Colonic mucosa (tissue), 4 donors: ENCODE measurements around the gene PPP1R9B. TPM values are rescaled to one million over a fixed set of nuclear protein-coding genes. Genes with fewer than 3 reads are reported as not detected.

Experiments
- DNase-seq: peaks from one replicate; pipeline ENCODE4 v3.0.0-alpha.2; 2020
- H3K27ac ChIP-seq: fragments of 200-600 bp; one replicate; pipeline ENCODE4 v1.8.0; 2021
- H3K27me3 ChIP-seq: fragments of 200-600 bp; one replicate; pipeline ENCODE4 v1.8.0; 2021
- H3K36me3 ChIP-seq: fragments of 200-600 bp; one replicate; pipeline ENCODE4 v1.8.0; 2021
- H3K4me1 ChIP-seq: fragments of 200-600 bp; one replicate; pipeline ENCODE4 v1.8.0; 2021; ENCODE audit warnings: mild to moderate bottlenecking
- H3K4me3 ChIP-seq: fragments of 200-600 bp; one replicate; pipeline ENCODE4 v1.8.0; 2021
- H3K9ac ChIP-seq, 2 donors: one replicate each; pipeline ENCODE4 v1.7.0; 2013; ENCODE audit warnings: control low read depth in 2 of 2, low read depth in 2 of 2, low read length in 2 of 2
- H3K9me3 ChIP-seq: fragments of 200-600 bp; one replicate; pipeline ENCODE4 v1.8.0; 2021
- intact Hi-C: fragments of 100-400 bp; cut with DNase I; formaldehyde crosslinking; loops from one replicate; pipeline ENCODE4 v1.14.1; 2022
- total RNA-seq, 2 donors: library from RNA; stranded (reverse); fragmentation: NEBNext Ultra II Directional in 1 of 2; extraction: Animal tissue kit (Norgen Biotek cat#: 25700) in 1 of 2; gene quantifications; one replicate each; pipeline ENCODE4 v1.2.1, GENCODE V29; 2021
- TF ChIP-seq, protein P1 (sequence below): fragments of 200-600 bp; IDR thresholded peaks from one replicate; pipeline ENCODE4 v1.8.0; 2022; ENCODE audit warnings: antibody characterized with exemption, mild to moderate bottlenecking
- donor health status: healthy.
- donor health status: DM: no; HTN: no; CAD: no.
- donor health status: DM: no; HTN: no; CAD: no.

PPP1R9B gene
- total RNA-seq, 2 donors from 2014 or later = 36.6 to 43.2 TPM

DNA sequence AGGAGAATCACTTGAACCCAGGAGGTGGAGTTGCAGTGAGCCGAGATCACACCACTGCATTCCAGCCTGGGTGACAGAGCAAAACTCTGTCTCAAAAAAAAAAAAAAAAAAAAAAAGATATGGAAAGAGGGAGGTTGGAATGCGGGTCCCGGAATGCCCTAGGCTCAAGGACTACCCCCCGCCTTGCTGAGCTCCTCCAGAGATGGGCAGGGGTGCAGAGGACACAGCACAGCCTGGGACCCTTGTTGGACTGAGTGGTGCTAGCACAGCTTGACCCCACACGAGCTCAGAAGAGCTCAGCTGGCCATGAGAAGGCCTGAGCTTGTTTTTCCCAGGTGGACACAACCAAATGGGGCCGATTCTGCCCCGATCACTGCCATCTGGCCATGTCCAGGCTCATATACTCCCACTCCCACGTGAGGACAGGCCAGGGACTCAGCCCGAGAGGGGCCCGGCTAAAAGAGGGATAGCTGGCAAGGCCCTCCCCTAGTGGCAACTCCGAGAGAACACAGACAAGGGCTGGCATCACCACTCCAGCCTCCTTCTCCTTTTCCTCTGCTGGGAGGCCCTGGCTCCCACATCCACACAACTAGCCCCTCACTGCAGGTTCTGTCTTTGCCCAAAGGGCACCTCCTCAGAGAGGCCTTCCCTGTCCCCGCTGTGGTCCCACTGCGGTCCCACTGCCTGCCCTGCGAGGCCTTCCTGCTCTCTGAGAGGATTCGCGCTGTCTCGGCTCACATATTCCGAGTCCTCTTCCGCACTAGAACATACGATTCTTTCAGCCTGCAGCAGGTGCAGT, 26.3 kb upstream of the PPP1R9B start:
- TF ChIP-seq, protein P1, sequence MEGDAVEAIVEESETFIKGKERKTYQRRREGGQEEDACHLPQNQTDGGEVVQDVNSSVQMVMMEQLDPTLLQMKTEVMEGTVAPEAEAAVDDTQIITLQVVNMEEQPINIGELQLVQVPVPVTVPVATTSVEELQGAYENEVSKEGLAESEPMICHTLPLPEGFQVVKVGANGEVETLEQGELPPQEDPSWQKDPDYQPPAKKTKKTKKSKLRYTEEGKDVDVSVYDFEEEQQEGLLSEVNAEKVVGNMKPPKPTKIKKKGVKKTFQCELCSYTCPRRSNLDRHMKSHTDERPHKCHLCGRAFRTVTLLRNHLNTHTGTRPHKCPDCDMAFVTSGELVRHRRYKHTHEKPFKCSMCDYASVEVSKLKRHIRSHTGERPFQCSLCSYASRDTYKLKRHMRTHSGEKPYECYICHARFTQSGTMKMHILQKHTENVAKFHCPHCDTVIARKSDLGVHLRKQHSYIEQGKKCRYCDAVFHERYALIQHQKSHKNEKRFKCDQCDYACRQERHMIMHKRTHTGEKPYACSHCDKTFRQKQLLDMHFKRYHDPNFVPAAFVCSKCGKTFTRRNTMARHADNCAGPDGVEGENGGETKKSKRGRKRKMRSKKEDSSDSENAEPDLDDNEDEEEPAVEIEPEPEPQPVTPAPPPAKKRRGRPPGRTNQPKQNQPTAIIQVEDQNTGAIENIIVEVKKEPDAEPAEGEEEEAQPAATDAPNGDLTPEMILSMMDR = no peak
- Histone ChIP-seq H3K27ac (no peak overlapping the region), H3K27me3 (no peaks in the 10 kb centered on the region), H3K9ac (no peak overlapping the region), H3K4me3 (no peak overlapping the region), H3K36me3 (no peaks in the 10 kb centered on the region), H3K4me1 (peaks cover 6% of the 10 kb centered on the region), H3K9me3 (no peaks in the 10 kb centered on the region)
- no peak for DNase-seq
- intact Hi-C loops = no loop called here

DNA sequence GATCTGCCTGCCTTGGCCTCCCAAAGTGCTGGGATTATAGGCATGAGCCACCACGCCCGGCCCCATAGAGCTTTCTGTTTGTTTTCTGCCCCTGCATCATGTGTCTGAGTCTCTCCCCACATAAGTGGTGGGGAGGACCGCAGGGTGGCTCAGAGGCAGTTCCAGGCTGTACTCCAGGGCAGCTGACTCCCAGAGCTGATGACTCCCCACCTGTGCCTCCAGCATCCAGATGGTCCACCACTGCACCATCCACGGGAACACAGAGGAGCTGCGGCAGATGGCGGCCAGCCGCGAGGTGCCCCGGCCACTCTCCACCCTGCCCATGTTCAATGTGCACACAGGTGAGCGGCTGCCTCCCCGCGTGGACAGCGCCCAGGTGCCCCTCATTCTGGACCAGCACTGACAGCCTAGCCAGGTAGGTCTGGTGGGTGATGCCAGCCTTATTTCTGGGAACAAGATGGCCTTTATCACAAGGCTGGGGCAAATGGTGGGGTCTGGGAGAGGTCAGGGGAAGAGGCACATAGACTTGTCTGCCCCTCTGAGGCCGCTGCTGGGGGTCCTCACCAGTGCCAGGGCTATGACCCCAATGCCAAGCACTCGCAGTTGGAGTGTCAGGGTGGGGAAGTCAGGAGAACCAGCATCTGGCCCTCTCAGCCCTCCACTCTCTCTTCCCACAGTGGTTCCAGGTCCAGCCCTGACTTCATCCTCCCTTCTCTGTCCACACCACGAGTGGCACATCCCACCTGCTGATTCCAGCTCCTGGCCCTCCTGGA, 24.7 kb upstream of the PPP1R9B start:
- Histone ChIP-seq H3K4me1 (peaks cover 6% of the 10 kb centered on the region), H3K27ac (no peak overlapping the region), H3K9ac (no peak overlapping the region), H3K27me3 (no peaks in the 10 kb centered on the region), H3K4me3 (no peak overlapping the region), H3K36me3 (no peaks in the 10 kb centered on the region), H3K9me3 (no peaks in the 10 kb centered on the region)
- TF ChIP-seq, protein P1 = no peak
- DNase-seq = no peak
- intact Hi-C loops = no loop called here

DNA sequence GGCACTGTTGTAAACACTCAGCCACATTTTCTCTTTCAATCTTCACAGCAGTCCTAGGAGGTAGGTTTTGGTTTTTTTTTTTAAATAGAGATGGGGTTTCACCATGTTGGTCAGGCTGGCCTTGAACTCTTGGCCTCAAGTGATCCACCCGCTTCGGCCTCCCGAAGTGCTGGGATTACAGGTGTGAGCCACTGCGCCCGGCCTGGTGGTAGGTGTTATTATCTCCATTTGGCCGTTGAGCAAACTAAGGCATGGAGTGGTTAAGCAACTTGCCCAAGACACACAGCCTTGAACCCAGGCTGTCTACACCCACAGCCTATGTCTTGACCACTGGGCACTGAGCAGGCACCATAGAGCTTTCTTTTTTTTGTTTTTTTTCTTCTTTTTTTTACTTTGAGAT, 24.0 kb upstream of the PPP1R9B start:
- peaks cover 6% of the 10 kb centered on the region for H3K4me1 ChIP-seq
- no peaks in the 10 kb centered on the region for H3K27me3 ChIP-seq
- no peak overlapping the region for H3K27ac ChIP-seq
- TF ChIP-seq, protein P1 = no peak
- no peaks in the 10 kb centered on the region for H3K36me3 ChIP-seq
- no peaks in the 10 kb centered on the region for H3K9me3 ChIP-seq
- intact Hi-C loops = no loop called here
- no peak for DNase-seq
- H3K4me3 ChIP-seq = no peak overlapping the region
- H3K9ac ChIP-seq = no peak overlapping the region

DNA sequence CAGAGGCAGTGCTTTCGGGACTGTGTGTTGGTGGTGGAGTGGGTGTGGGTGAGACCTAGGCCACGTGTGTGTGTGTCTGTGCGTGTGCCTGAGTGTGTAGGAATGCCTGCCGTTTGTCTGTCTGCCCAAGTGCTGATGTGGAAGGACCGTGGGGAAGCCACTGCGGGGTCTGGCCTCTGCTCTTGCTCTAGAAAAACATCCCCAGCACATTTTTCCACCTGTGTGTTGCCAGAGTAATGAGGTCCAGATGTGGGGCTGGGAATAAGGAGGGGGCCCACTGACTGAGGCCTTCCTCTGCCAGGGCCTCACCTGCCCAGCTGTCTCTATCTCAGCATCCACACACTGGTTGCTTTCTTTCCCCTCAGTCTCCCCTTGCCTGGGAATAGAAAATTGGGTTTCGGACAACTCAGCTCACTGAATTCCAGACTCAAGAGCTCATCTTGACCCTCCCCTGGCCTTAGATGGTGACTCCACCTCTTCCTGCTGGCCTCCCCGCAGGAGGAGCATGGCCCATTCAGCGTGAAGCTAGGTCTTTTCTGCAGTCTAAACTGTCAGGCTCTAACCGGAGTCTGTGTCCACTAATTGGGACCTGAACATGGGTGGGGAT, 23.0 kb upstream of the PPP1R9B start:
- Histone ChIP-seq H3K9me3 (no peaks in the 10 kb centered on the region), H3K9ac (no peak overlapping the region), H3K36me3 (no peaks in the 10 kb centered on the region), H3K27me3 (no peaks in the 10 kb centered on the region), H3K27ac (no peak overlapping the region), H3K4me1 (peaks cover 6% of the 10 kb centered on the region), H3K4me3 (no peak overlapping the region)
- no peak for DNase-seq
- TF ChIP-seq, protein P1 = no peak
- intact Hi-C loops = no loop called here

DNA sequence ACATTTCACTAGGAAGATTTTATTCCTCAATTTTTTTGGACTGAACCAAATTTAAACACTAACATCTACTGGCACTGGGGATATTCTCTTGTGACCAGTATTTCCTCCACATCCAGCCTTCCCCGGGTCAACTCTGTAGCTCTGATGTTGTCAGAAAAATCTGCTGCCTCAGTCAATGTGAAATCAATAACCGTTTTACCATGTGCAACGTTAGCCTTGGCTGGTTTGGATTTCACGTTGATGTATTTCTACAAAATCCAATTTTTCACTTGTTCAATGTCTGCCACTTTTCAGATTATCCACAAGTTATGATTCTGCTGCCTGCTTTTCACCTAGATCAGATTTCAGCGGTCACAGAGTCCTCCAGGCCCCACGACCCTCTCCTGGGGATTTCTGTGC, 22.5 kb upstream of the PPP1R9B start:
- peaks cover 4% of the 10 kb centered on the region for H3K4me1 ChIP-seq
- no peaks in the 10 kb centered on the region for H3K36me3 ChIP-seq
- H3K4me3 ChIP-seq = no peak overlapping the region
- intact Hi-C loops = no loop called here
- H3K9me3 ChIP-seq = no peaks in the 10 kb centered on the region
- no peak overlapping the region for H3K9ac ChIP-seq
- no peaks in the 10 kb centered on the region for H3K27me3 ChIP-seq
- DNase-seq = no peak
- H3K27ac ChIP-seq = no peak overlapping the region
- TF ChIP-seq, protein P1 = no peak
